ENCODE results near the gene GDF9.

GRCh38 chr5:132877938-132878337, 11.7 kb upstream of the GDF9 start:
- TF ChIP-seq STAT1 (IDR thresholded peaks at IDR 0.05; ENCODE audit: unreplicated experiment) = no peak
- no peak for TF ChIP-seq CTCF (conservative IDR thresholded peaks at IDR 0.05; ENCODE audit: low read depth in 2 of 2)
- TF ChIP-seq POLR2AphosphoS5 (IDR thresholded peaks at IDR 0.05; ENCODE audit: low read depth) = no peak
- no peak for TF ChIP-seq EZH2 (IDR thresholded peaks at IDR 0.05; ENCODE audit: low read depth, unreplicated experiment)
- no peak for TF ChIP-seq EZH2phosphoT487 (IDR thresholded peaks at IDR 0.05; ENCODE audit: unreplicated experiment)
